IMR-90 (cell line): ENCODE measurements around the gene SH2D6. TPM values are rescaled to one million over a fixed set of nuclear protein-coding genes. Genes with fewer than 3 reads are reported as not detected.

Experiments used
- ATAC-seq: fragments of 200-7000 bp; cut with Tn5 transposase; 2 replicates; pipeline ENCODE4 v1.9.1; 2020; ENCODE audit warnings: low read depth, mild to moderate bottlenecking, moderate library complexity
- BruUV-seq: library from RNA; stranded (reverse); fragments of 400-500 nt; replicated peaks from 2 replicates; lab custom pipeline; 2021; lab: Mats Ljungman, UMichigan
- CTCF ChIA-PET: fragments of 300-600 bp; formaldehyde crosslinking; extraction: SDS; loops from one replicate; lab custom pipeline; 2021; ENCODE audit warnings: antibody characterized with exemption; lab: Yijun Ruan, JAX
- POLR2A ChIA-PET: fragments of 300-600 bp; sonication (Branson Sonifier 250); formaldehyde crosslinking; loops from one replicate; lab custom pipeline; 2022; ENCODE audit warnings: antibody characterized with exemption; ENCODE audit not compliant: unreplicated experiment; lab: Charles Lee
- DNase-seq: peaks from one replicate; pipeline ENCODE4 v3.0.0; 2013
- H2AFZ ChIP-seq: replicated peaks from 2 replicates; pipeline ENCODE3; 2013; ENCODE audit warnings: low read length, mild to moderate bottlenecking; ENCODE audit not compliant: poor library complexity
- H2AK5ac ChIP-seq: 2 replicates; pipeline ENCODE4 v1.6.1; 2013; ENCODE audit warnings: low read depth, low read length, inconsistent platforms
- H2AK9ac ChIP-seq: replicated peaks from 2 replicates; pipeline ENCODE3; 2013; ENCODE audit warnings: mild to moderate bottlenecking, low read depth, low read length, moderate library complexity; ENCODE audit not compliant: poor library complexity
- H2BK120ac ChIP-seq: 2 replicates; pipeline ENCODE4 v1.6.1; 2013; ENCODE audit warnings: low read depth, low read length, inconsistent platforms
- H2BK15ac ChIP-seq: 3 replicates; pipeline ENCODE4 v1.6.1; 2013; ENCODE audit warnings: low read depth, low read length, inconsistent platforms
- H2BK20ac ChIP-seq: 2 replicates; pipeline ENCODE4 v1.6.1; 2013; ENCODE audit warnings: low read depth, mild to moderate bottlenecking, inconsistent platforms, low read length, moderate library complexity
- H2BK5ac ChIP-seq: 2 replicates; pipeline ENCODE4 v1.6.1; 2013; ENCODE audit warnings: mild to moderate bottlenecking, low read depth, low read length, inconsistent platforms; ENCODE audit not compliant: poor library complexity, severe bottlenecking
- H3K14ac ChIP-seq: replicated peaks from 2 replicates; pipeline ENCODE4 v1.6.1; 2013; ENCODE audit warnings: low read depth, low read length, inconsistent platforms
- H3K18ac ChIP-seq: 2 replicates; pipeline ENCODE4 v1.6.1; 2013; ENCODE audit warnings: low read depth, low read length, control low read depth
- H3K23ac ChIP-seq: 2 replicates; pipeline ENCODE4 v1.6.1; 2013; ENCODE audit warnings: low read depth, low read length, inconsistent platforms
- H3K27ac ChIP-seq: 2 replicates; pipeline ENCODE4 v1.5.1; 2013; ENCODE audit warnings: mild to moderate bottlenecking, control low read depth, low read length; ENCODE audit not compliant: insufficient read depth
- H3K27me3 ChIP-seq: 2 replicates; pipeline ENCODE4 v1.6.1; 2013; ENCODE audit warnings: low read length; ENCODE audit not compliant: control insufficient read depth, insufficient read depth
- H3K36me3 ChIP-seq: 2 replicates; pipeline ENCODE4 v1.6.1; 2013; ENCODE audit warnings: low read length, mixed read lengths; ENCODE audit not compliant: control insufficient read depth, insufficient read depth
- H3K4ac ChIP-seq: 2 replicates; pipeline ENCODE4 v1.6.1; 2013; ENCODE audit warnings: low read depth, low read length, inconsistent platforms
- H3K4me1 ChIP-seq: 2 replicates; pipeline ENCODE4 v1.6.1; 2013; ENCODE audit warnings: low read length, mixed read lengths; ENCODE audit not compliant: control insufficient read depth, insufficient read depth
- H3K4me2 ChIP-seq: 2 replicates; pipeline ENCODE4 v1.6.1; 2013; ENCODE audit warnings: low read depth, mild to moderate bottlenecking, control low read depth, low read length, moderate library complexity
- H3K4me3 ChIP-seq: 2 replicates; pipeline ENCODE4 v1.5.1; 2013; ENCODE audit warnings: low read depth, mild to moderate bottlenecking, control low read depth, low read length, moderate library complexity; ENCODE audit not compliant: insufficient read depth
- H3K56ac ChIP-seq: 2 replicates; pipeline ENCODE4 v1.6.1; 2013; ENCODE audit warnings: low read length, inconsistent platforms; ENCODE audit not compliant: insufficient read depth; ENCODE audit errors: extremely low read depth
- H3K79me1 ChIP-seq, 2 experiments: 2 replicates each; pipeline ENCODE4 v1.6.1; 2013; ENCODE audit warnings: low read length in 2 of 2, inconsistent platforms in 1 of 2, low read depth in 1 of 2
- H3K9ac ChIP-seq: 2 replicates; pipeline ENCODE4 v1.6.1; 2013; ENCODE audit warnings: low read depth, low read length, control low read depth
- H3K9me1 ChIP-seq: 2 replicates; pipeline ENCODE4 v1.6.1; 2013; ENCODE audit warnings: low read length, inconsistent platforms; ENCODE audit not compliant: insufficient read depth
- H3K9me3 ChIP-seq: 2 replicates; pipeline ENCODE4 v1.6.1; 2013; ENCODE audit warnings: low read length; ENCODE audit not compliant: control insufficient read depth, insufficient read depth
- H4K20me1 ChIP-seq: 2 replicates; pipeline ENCODE4 v1.6.1; 2013; ENCODE audit warnings: low read length, inconsistent platforms; ENCODE audit not compliant: insufficient read depth
- H4K5ac ChIP-seq: 2 replicates; pipeline ENCODE4 v1.6.1; 2013; ENCODE audit warnings: mild to moderate bottlenecking, low read depth, low read length, control low read depth
- H4K8ac ChIP-seq, 2 experiments: 2 replicates each; pipeline ENCODE4 v1.6.1; 2013; ENCODE audit warnings: low read depth in 2 of 2, low read length in 2 of 2, control low read depth in 1 of 2, inconsistent platforms in 1 of 2
- H4K91ac ChIP-seq: 2 replicates; pipeline ENCODE4 v1.6.1; 2013; ENCODE audit warnings: low read depth, low read length, inconsistent platforms; ENCODE audit not compliant: insufficient read depth
- BHLHE40 ChIP-seq: fragments of 150-350 bp; IDR thresholded peaks from 2 replicates; pipeline ENCODE4 v1.6.1; 2016; ENCODE audit warnings: mild to moderate bottlenecking, low read depth, low read length
- CEBPB ChIP-seq: IDR thresholded peaks from 2 replicates; pipeline ENCODE4 v1.6.1; 2012; ENCODE audit warnings: low read depth, low read length, improper control_type of control experiment
- CHD1 ChIP-seq: IDR thresholded peaks from 2 replicates; pipeline ENCODE4 v1.6.1; 2012; ENCODE audit warnings: low read depth, low read length, improper control_type of control experiment
- FOS ChIP-seq: fragments of 150-350 bp; IDR thresholded peaks from 2 replicates; pipeline ENCODE4 v1.6.1; 2016; ENCODE audit warnings: low read depth, low read length
- MAFK ChIP-seq: IDR thresholded peaks from 2 replicates; pipeline ENCODE4 v1.6.1; 2012; ENCODE audit warnings: low read depth, low read length, improper control_type of control experiment
- MAZ ChIP-seq: IDR thresholded peaks from 2 replicates; pipeline ENCODE4 v1.6.1; 2012; ENCODE audit warnings: low read depth, mild to moderate bottlenecking, low read length, improper control_type of control experiment, moderate library complexity, borderline replicate concordance
- MXI1 ChIP-seq: IDR thresholded peaks from 2 replicates; pipeline ENCODE4 v1.6.1; 2012; ENCODE audit warnings: low read depth, mild to moderate bottlenecking, low read length, moderate library complexity, borderline replicate concordance
- NFE2L2 ChIP-seq: fragments of 150-350 bp; IDR thresholded peaks from 2 replicates; pipeline ENCODE4 v1.6.1; 2016; ENCODE audit warnings: low read depth, mild to moderate bottlenecking, low read length
- POLR2A ChIP-seq: IDR thresholded peaks from 2 replicates; pipeline ENCODE4 v1.6.1; 2012; ENCODE audit warnings: mild to moderate bottlenecking, low read depth, low read length
- RAD21 ChIP-seq: IDR thresholded peaks from 2 replicates; pipeline ENCODE4 v1.6.1; 2012; ENCODE audit warnings: low read length, improper control_type of control experiment
- RCOR1 ChIP-seq: IDR thresholded peaks from 2 replicates; pipeline ENCODE4 v1.6.1; 2012; ENCODE audit warnings: mild to moderate bottlenecking, low read length, improper control_type of control experiment; ENCODE audit not compliant: insufficient replicate concordance
- RFX5 ChIP-seq: IDR thresholded peaks from 2 replicates; pipeline ENCODE4 v1.8.0; 2012; ENCODE audit warnings: low read depth, mild to moderate bottlenecking, low read length, moderate library complexity
- SMC3 ChIP-seq: fragments of 150-350 bp; IDR thresholded peaks from 2 replicates; pipeline ENCODE4 v1.6.1; 2016; ENCODE audit warnings: low read depth, mild to moderate bottlenecking, antibody characterized with exemption, low read length, moderate library complexity
- WGBS, 2 experiments: methylation state at CpG; one replicate each; pipeline versions ENCODE4 v1.1.5 to v1.1.7; 2013; ENCODE audit warnings: missing lambda C conversion rate in 2 of 2; ENCODE audit not compliant: insufficient read length in 1 of 2; ENCODE audit errors: extremely low coverage in 2 of 2; 5-methylcytosine and 5-hydroxymethylcytosine counted together
- dilution Hi-C: fragments of 300-500 bp; cut with HindIII; formaldehyde crosslinking; loops from one replicate; pipeline ENCODE4 v1.14.3; 2018; ENCODE audit warnings: low sequenced_read_pairs; ENCODE audit not compliant: unreplicated experiment
- in situ Hi-C: fragments of 300-500 bp; cut with MboI; formaldehyde crosslinking; loops from 3 replicates; pipeline ENCODE4 v1.14.3; 2019; ENCODE audit warnings: low sequenced_read_pairs, inconsistent platforms, mixed read lengths
- intact Hi-C: fragments of 100-400 bp; cut with micrococcal nuclease; formaldehyde crosslinking; loops from 2 replicates; pipeline ENCODE4 v1.10.0; 2022
- polyA plus RNA-seq, 3 experiments: library from polyadenylated mRNA; depleted of rRNA; stranded (reverse); fragments of >200 nt; gene quantifications; 2 replicates each; pipeline ENCODE4 v1.2.3, GENCODE V29; 2012; ENCODE audit warnings: low replicate concordance in 1 of 3
- total RNA-seq: library from RNA; depleted of rRNA; stranded (reverse); fragments of >200 nt; gene quantifications from 2 replicates; pipeline ENCODE4 v1.2.3, GENCODE V29; 2012
- TF ChIP-seq, protein P1 (sequence below): fragments of 150-350 bp; IDR thresholded peaks from 2 replicates; pipeline ENCODE4 v1.6.1; 2017; ENCODE audit warnings: mild to moderate bottlenecking, antibody characterized with exemption, low read length, low read depth
- TF ChIP-seq, protein P2 (sequence below): conservative IDR thresholded peaks from 2 replicates; pipeline ENCODE4 v1.5.1; 2012; ENCODE audit warnings: mild to moderate bottlenecking, low read depth, low read length, improper control_type of control experiment
- TF ChIP-seq, protein P3 (sequence below): fragments of 150-350 bp; IDR thresholded peaks from 2 replicates; pipeline ENCODE4 v1.6.1; 2016; ENCODE audit warnings: low read depth, mild to moderate bottlenecking, low read length, moderate library complexity, borderline replicate concordance

Gene SH2D6
- total and polyA plus RNA-seq, 2 of the 4 experiments (the other 2 are of a cell fraction) = 0.32 to 0.36 TPM

DNA sequence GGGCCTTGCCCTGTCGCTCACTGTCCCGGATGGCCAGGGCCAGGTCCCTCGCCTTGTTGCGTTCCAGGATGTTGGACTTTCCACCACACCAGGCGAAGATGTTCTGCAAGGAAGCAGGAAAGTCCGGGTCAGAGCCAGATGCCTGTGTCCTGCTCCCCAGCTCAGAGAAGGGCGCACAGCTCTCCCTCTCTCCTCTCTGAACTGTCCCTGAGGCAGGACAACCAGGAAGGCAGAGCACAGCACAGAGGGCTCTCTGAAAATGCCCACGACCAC, 19.4 kb upstream of the SH2D6 start:
- no peak overlapping the region for H3K27ac ChIP-seq
- H3K4me3 ChIP-seq = no peak overlapping the region
- DNase-seq = no peak
- no TSS peak for BruUV-seq
- no peak overlapping the region for H3K14ac ChIP-seq
- no peak overlapping the region for H3K4ac ChIP-seq
- dilution Hi-C loops (no loop called here), in situ Hi-C loops (no loop called here), intact Hi-C loops (no loop called here)
- no peak overlapping the region for H3K56ac ChIP-seq
- no peak overlapping the region for H4K8ac ChIP-seq
- H4K20me1 ChIP-seq = no peaks in the 10 kb centered on the region; the same call in 1 of the 2 replicates
- H2BK5ac ChIP-seq = no peak overlapping the region
- WGBS, 2 experiments = 100% methylated on average over 2 of the region's 8 CpGs; no CpG with 5 or more reads in 1 of the 2 experiments
- H3K36me3 ChIP-seq = peaks cover 17% of the 10 kb centered on the region
- ChIA-PET POLR2A (no interaction called here), CTCF (no interaction called here)
- no peak overlapping the region for H3K23ac ChIP-seq
- H3K9me3 ChIP-seq = no peaks in the 10 kb centered on the region
- ATAC-seq = no peak
- H3K79me1 ChIP-seq = no peaks in the 10 kb centered on the region
- no peak overlapping the region for H3K4me2 ChIP-seq
- no peak overlapping the region for H2BK120ac ChIP-seq
- H4K91ac ChIP-seq = no peak overlapping the region
- H3K18ac ChIP-seq = no peak overlapping the region
- H2AFZ ChIP-seq = no peak overlapping the region
- no peak overlapping the region for H2BK15ac ChIP-seq
- H3K4me1 ChIP-seq = peaks cover 1% of the 10 kb centered on the region
- H3K27me3 ChIP-seq = no peaks in the 10 kb centered on the region
- H2AK9ac ChIP-seq = no peak overlapping the region
- no peak overlapping the region for H3K9ac ChIP-seq
- H2BK20ac ChIP-seq = no peak overlapping the region
- H2AK5ac ChIP-seq = no peak overlapping the region
- TF ChIP-seq MAZ (no peak), CEBPB (no peak), CHD1 (no peak), FOS (no peak), MAFK (no peak), RCOR1 (no peak), BHLHE40 (no peak), POLR2A (no peak), SMC3 (no peak), RFX5 (no peak), NFE2L2 (no peak), RAD21 (no peak), MXI1 (no peak)
- TF ChIP-seq, protein P1, sequence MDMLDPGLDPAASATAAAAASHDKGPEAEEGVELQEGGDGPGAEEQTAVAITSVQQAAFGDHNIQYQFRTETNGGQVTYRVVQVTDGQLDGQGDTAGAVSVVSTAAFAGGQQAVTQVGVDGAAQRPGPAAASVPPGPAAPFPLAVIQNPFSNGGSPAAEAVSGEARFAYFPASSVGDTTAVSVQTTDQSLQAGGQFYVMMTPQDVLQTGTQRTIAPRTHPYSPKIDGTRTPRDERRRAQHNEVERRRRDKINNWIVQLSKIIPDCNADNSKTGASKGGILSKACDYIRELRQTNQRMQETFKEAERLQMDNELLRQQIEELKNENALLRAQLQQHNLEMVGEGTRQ = no peak
- TF ChIP-seq, protein P2, sequence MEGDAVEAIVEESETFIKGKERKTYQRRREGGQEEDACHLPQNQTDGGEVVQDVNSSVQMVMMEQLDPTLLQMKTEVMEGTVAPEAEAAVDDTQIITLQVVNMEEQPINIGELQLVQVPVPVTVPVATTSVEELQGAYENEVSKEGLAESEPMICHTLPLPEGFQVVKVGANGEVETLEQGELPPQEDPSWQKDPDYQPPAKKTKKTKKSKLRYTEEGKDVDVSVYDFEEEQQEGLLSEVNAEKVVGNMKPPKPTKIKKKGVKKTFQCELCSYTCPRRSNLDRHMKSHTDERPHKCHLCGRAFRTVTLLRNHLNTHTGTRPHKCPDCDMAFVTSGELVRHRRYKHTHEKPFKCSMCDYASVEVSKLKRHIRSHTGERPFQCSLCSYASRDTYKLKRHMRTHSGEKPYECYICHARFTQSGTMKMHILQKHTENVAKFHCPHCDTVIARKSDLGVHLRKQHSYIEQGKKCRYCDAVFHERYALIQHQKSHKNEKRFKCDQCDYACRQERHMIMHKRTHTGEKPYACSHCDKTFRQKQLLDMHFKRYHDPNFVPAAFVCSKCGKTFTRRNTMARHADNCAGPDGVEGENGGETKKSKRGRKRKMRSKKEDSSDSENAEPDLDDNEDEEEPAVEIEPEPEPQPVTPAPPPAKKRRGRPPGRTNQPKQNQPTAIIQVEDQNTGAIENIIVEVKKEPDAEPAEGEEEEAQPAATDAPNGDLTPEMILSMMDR = no peak
- TF ChIP-seq, protein P3, sequence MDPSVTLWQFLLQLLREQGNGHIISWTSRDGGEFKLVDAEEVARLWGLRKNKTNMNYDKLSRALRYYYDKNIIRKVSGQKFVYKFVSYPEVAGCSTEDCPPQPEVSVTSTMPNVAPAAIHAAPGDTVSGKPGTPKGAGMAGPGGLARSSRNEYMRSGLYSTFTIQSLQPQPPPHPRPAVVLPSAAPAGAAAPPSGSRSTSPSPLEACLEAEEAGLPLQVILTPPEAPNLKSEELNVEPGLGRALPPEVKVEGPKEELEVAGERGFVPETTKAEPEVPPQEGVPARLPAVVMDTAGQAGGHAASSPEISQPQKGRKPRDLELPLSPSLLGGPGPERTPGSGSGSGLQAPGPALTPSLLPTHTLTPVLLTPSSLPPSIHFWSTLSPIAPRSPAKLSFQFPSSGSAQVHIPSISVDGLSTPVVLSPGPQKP = no peak
- H4K5ac ChIP-seq = no peak overlapping the region
- H3K9me1 ChIP-seq = peaks cover 5% of the 10 kb centered on the region; the same call in 1 of the 2 replicates
